WTC11 (cell line): ENCODE measurements around the gene ANKRD65. TPM values are rescaled to one million over a fixed set of nuclear protein-coding genes. Genes with fewer than 3 reads are reported as not detected.
"Not testable (repeated sequence)": the region's sequence is repeated elsewhere in the genome, so short reads cannot be mapped to it uniquely, and the experiment has no call there.

Experiments used
- ATAC-seq: fragments of 200-7000 bp; cut with Tn5 transposase; 2 replicates; pipeline ENCODE4 v1.10.0; 2021; ENCODE audit warnings: mild to moderate bottlenecking, moderate library complexity
- CTCF ChIA-PET: fragments of 300-600 bp; sonication (Branson Sonifier 250); formaldehyde crosslinking; loops from one replicate; lab custom pipeline; 2021; ENCODE audit warnings: antibody characterized with exemption; lab: Charles Lee
- POLR2A ChIA-PET: fragments of 350-600 bp; sonication (Branson Sonifier 250); formaldehyde crosslinking; loops from one replicate; lab custom pipeline; 2021; ENCODE audit warnings: antibody characterized with exemption; lab: Charles Lee
- DNase-seq: peaks from one replicate; pipeline ENCODE4 v3.0.0; 2021; ENCODE audit warnings: low spot score
- H3K27ac Mint-ChIP-seq: 2 replicates; pipeline ENCODE4 v1.8.0; 2021; ENCODE audit warnings: mixed read lengths
- H3K27me3 Mint-ChIP-seq: 2 replicates; pipeline ENCODE4 v1.8.0; 2021; ENCODE audit warnings: low read depth, mild to moderate bottlenecking, moderate library complexity, mixed read lengths
- H3K36me3 Mint-ChIP-seq: 2 replicates; pipeline ENCODE4 v1.8.0; 2021; ENCODE audit warnings: mixed read lengths
- H3K4me1 Mint-ChIP-seq: 2 replicates; pipeline ENCODE4 v1.8.0; 2022; ENCODE audit warnings: mixed read lengths
- H3K4me3 Mint-ChIP-seq: 2 replicates; pipeline ENCODE4 v1.8.0; 2021; ENCODE audit warnings: mild to moderate bottlenecking, moderate library complexity, mixed read lengths
- H3K9me3 Mint-ChIP-seq: 2 replicates; pipeline ENCODE4 v1.8.0; 2021; ENCODE audit warnings: mixed read lengths
- AR ChIP-seq: fragments of 250-450 bp; sonication (Bioruptor Pico); IDR thresholded peaks from 2 replicates; pipeline ENCODE4 v1.9.0; 2021; ENCODE audit warnings: mild to moderate bottlenecking
- ATF3 ChIP-seq: sonication (generic); formaldehyde crosslinking; conservative IDR thresholded peaks from 2 replicates; pipeline ENCODE4 v1.8.1; 2022; ENCODE audit warnings: mild to moderate bottlenecking, missing genetic modification reagents
- CREM ChIP-seq: sonication (generic); formaldehyde crosslinking; IDR thresholded peaks from 2 replicates; pipeline ENCODE4 v1.8.1; 2022; ENCODE audit warnings: mild to moderate bottlenecking, missing genetic modification reagents, moderate library complexity
- ELF4 ChIP-seq: sonication (generic); formaldehyde crosslinking; IDR thresholded peaks from 2 replicates; pipeline ENCODE4 v1.8.1; 2022; ENCODE audit warnings: low read depth, mild to moderate bottlenecking, moderate library complexity, missing genetic modification reagents
- ESRRA ChIP-seq: sonication (generic); formaldehyde crosslinking; IDR thresholded peaks from 2 replicates; pipeline ENCODE4 v1.8.1; 2022; ENCODE audit warnings: mild to moderate bottlenecking, missing genetic modification reagents, borderline replicate concordance
- FOXJ3 ChIP-seq: sonication (generic); formaldehyde crosslinking; IDR thresholded peaks from 2 replicates; pipeline ENCODE4 v1.9.0; 2021; ENCODE audit warnings: missing genetic modification reagents, mild to moderate bottlenecking, borderline replicate concordance
- FOXP4 ChIP-seq: sonication (generic); formaldehyde crosslinking; IDR thresholded peaks from 2 replicates; pipeline ENCODE4 v1.8.0; 2022; ENCODE audit warnings: mild to moderate bottlenecking, missing genetic modification reagents
- GABPB1 ChIP-seq: sonication (generic); formaldehyde crosslinking; IDR thresholded peaks from 2 replicates; pipeline ENCODE4 v1.8.1; 2023; ENCODE audit warnings: mild to moderate bottlenecking, missing genetic modification reagents
- IRF1 ChIP-seq: sonication (generic); formaldehyde crosslinking; IDR thresholded peaks from 2 replicates; pipeline ENCODE4 v1.8.0; 2023; ENCODE audit warnings: missing genetic modification reagents
- KAT7 ChIP-seq: sonication (generic); formaldehyde crosslinking; IDR thresholded peaks from 2 replicates; pipeline ENCODE4 v1.8.1; 2023; ENCODE audit warnings: missing genetic modification reagents, mild to moderate bottlenecking, borderline replicate concordance
- MXD4 ChIP-seq: fragments of 250-450 bp; sonication (Bioruptor Pico); IDR thresholded peaks from 2 replicates; pipeline ENCODE4 v1.8.0; 2021; ENCODE audit warnings: mild to moderate bottlenecking, moderate library complexity, borderline replicate concordance
- NR1H2 ChIP-seq: sonication (generic); formaldehyde crosslinking; IDR thresholded peaks from 2 replicates; pipeline ENCODE4 v1.9.0; 2021; ENCODE audit warnings: mild to moderate bottlenecking, moderate library complexity, missing genetic modification reagents
- OVOL2 ChIP-seq: fragments of 250-450 bp; sonication (Bioruptor Pico); IDR thresholded peaks from 2 replicates; pipeline ENCODE4 v1.9.0; 2021; ENCODE audit warnings: mild to moderate bottlenecking, borderline replicate concordance
- PRRX2 ChIP-seq: fragments of 250-450 bp; sonication (Bioruptor Pico); IDR thresholded peaks from 2 replicates; pipeline ENCODE4 v1.8.0; 2021; ENCODE audit warnings: mild to moderate bottlenecking
- SMAD4 ChIP-seq: sonication (generic); formaldehyde crosslinking; IDR thresholded peaks from 2 replicates; pipeline ENCODE4 v1.8.0; 2022; ENCODE audit warnings: mild to moderate bottlenecking, missing genetic modification reagents
- ZBTB43 ChIP-seq: sonication (generic); formaldehyde crosslinking; IDR thresholded peaks from 2 replicates; pipeline ENCODE4 v1.8.1; 2023; ENCODE audit warnings: mild to moderate bottlenecking, missing genetic modification reagents
- ZMAT4 ChIP-seq: fragments of 250-450 bp; sonication (Bioruptor Pico); IDR thresholded peaks from 2 replicates; pipeline ENCODE4 v1.9.0; 2021; ENCODE audit warnings: mild to moderate bottlenecking
- ZNF138 ChIP-seq: sonication (generic); formaldehyde crosslinking; conservative IDR thresholded peaks from 2 replicates; pipeline ENCODE4 v1.8.1; 2022; ENCODE audit warnings: mild to moderate bottlenecking, moderate library complexity, missing genetic modification reagents
- ZNF425 ChIP-seq: fragments of 250-450 bp; sonication (Bioruptor Pico); conservative IDR thresholded peaks from 2 replicates; pipeline ENCODE4 v1.9.0; 2021; ENCODE audit warnings: mild to moderate bottlenecking
- ZNF532 ChIP-seq: fragments of 250-450 bp; sonication (Bioruptor Pico); IDR thresholded peaks from 2 replicates; pipeline ENCODE4 v1.9.0; 2021; ENCODE audit warnings: mild to moderate bottlenecking, borderline replicate concordance
- ZNF671 ChIP-seq: fragments of 250-450 bp; sonication (Bioruptor Pico); IDR thresholded peaks from 2 replicates; pipeline ENCODE4 v1.8.0; 2021; ENCODE audit warnings: mild to moderate bottlenecking
- total RNA-seq: library from RNA; stranded (reverse); gene quantifications from 3 replicates; pipeline ENCODE4 v1.2.3, GENCODE V29; 2021

The ANKRD65 gene
- total RNA-seq, 1 experiment from 2014 or later: 1.9 TPM

- no peak for TF ChIP-seq OVOL2
- no peak for TF ChIP-seq ATF3 (CRISPR knock-in tag)
- no peak for TF ChIP-seq SMAD4
- TF ChIP-seq FOXJ3 (CRISPR knock-in tag): no peak
- TF ChIP-seq AR (CRISPR knock-in tag): no peak
- TF ChIP-seq ZNF425 (CRISPR knock-in tag): no peak
- no peak for TF ChIP-seq ESRRA (CRISPR knock-in tag)
- TF ChIP-seq MXD4 (CRISPR knock-in tag): no peak
- TF ChIP-seq FOXP4 (CRISPR knock-in tag): no peak
- no peak for TF ChIP-seq ZBTB43 (CRISPR knock-in tag)
- TF ChIP-seq CREM (CRISPR knock-in tag): no peak
- TF ChIP-seq ELF4 (CRISPR knock-in tag): no peak
- no peak for TF ChIP-seq NR1H2 (CRISPR knock-in tag)
- TF ChIP-seq ZMAT4: no peak
Measured at GRCh38 chr1:1385931-1386330, 35.1 kb downstream of the ANKRD65 start (continued).

- H3K27me3 Mint-ChIP-seq, ATAC-seq, H3K27ac Mint-ChIP-seq, H3K9me3 Mint-ChIP-seq, H3K4me3 Mint-ChIP-seq, DNase-seq, H3K4me1 Mint-ChIP-seq: not testable (repeated sequence)
- peaks cover 54% of the 10 kb centered on the region for H3K36me3 Mint-ChIP-seq
- CTCF ChIA-PET: interaction anchor here (2.2 kb wide), 1 partner anchor 17 kb away, joined by 9 read pairs; no protein-coding TSS in a partner anchor
- POLR2A ChIA-PET: interaction anchor here (1.7 kb wide), 1 partner anchor 14 kb away, joined by 5 read pairs; the partner anchor contains the start of gene CCNL2
Measured at GRCh38 chr1:1385339-1385738, 35.7 kb downstream of the ANKRD65 start.

GRCh38 chr1:1381294-1381693 lies 39.8 kb downstream of the ANKRD65 start:
- Mint-ChIP-seq H3K27ac (no peak overlapping the region), H3K36me3 (peaks cover 14% of the 10 kb centered on the region), H3K27me3 (no peaks in the 10 kb centered on the region), H3K4me1 (no peaks in the 10 kb centered on the region), H3K9me3 (no peaks in the 10 kb centered on the region), H3K4me3 (no peak overlapping the region)
- DNase-seq (no peak), ATAC-seq (no peak)
- ChIA-PET CTCF (no interaction called here), POLR2A (no interaction called here)
- no peak for TF ChIP-seq ZNF532
- no peak for TF ChIP-seq IRF1 (CRISPR knock-in tag)
- no peak for TF ChIP-seq ZNF671
- TF ChIP-seq PRRX2 (CRISPR knock-in tag): no peak
- no peak for TF ChIP-seq KAT7 (CRISPR knock-in tag)
- no peak for TF ChIP-seq ZNF138
- TF ChIP-seq GABPB1 (CRISPR knock-in tag): no peak
